Activated T-helper 1 cell treated with anti-CD3 and anti-CD28 coated beads, Interleukin-12 subunit alpha, Interleukin-12 subunit beta, Interleukin-2, Interleukin-4 antibody, amounts not matched to agents 30 ng/mL and 10 ng/mL and 1 ng/mL, durations not matched to agents 14 hours and 24 hours and 36 hours (primary cell): ENCODE results near the gene GRM7. TPM values are rescaled to one million over a fixed set of nuclear protein-coding genes. Genes with fewer than 3 reads are reported as not detected.

ENCODE experiments used
- DNase-seq: peaks from one replicate; pipeline ENCODE4 v3.0.0; 2021; ENCODE audit warnings: low spot score
- H3K27ac Mint-ChIP-seq: one replicate; pipeline ENCODE4 v1.8.0; 2021; ENCODE audit warnings: mild to moderate bottlenecking, mixed read lengths
- H3K27me3 Mint-ChIP-seq: one replicate; pipeline ENCODE4 v1.8.0; 2022; ENCODE audit warnings: mild to moderate bottlenecking, moderate library complexity, mixed read lengths; ENCODE audit not compliant: insufficient read depth
- H3K36me3 Mint-ChIP-seq: one replicate; pipeline ENCODE4 v1.8.0; 2021; ENCODE audit warnings: low read depth, mixed read lengths
- H3K4me1 Mint-ChIP-seq: one replicate; pipeline ENCODE4 v1.8.0; 2021; ENCODE audit warnings: low read depth, mixed read lengths
- H3K4me3 Mint-ChIP-seq: one replicate; pipeline ENCODE4 v1.8.0; 2021; ENCODE audit warnings: mild to moderate bottlenecking, moderate library complexity, mixed read lengths
- H3K9me3 Mint-ChIP-seq: one replicate; pipeline ENCODE4 v1.8.0; 2021; ENCODE audit warnings: mixed read lengths
- intact Hi-C: fragments of 100-400 bp; cut with micrococcal nuclease; formaldehyde crosslinking; loops from one replicate; pipeline ENCODE4 v1.15.1; 2024
- total RNA-seq: library from RNA; stranded (reverse); gene quantifications from 2 replicates; pipeline ENCODE4 v1.2.3, GENCODE V29; 2022

The GRM7 gene
- total RNA-seq, 1 donor from 2014 or later = not detected

DNA sequence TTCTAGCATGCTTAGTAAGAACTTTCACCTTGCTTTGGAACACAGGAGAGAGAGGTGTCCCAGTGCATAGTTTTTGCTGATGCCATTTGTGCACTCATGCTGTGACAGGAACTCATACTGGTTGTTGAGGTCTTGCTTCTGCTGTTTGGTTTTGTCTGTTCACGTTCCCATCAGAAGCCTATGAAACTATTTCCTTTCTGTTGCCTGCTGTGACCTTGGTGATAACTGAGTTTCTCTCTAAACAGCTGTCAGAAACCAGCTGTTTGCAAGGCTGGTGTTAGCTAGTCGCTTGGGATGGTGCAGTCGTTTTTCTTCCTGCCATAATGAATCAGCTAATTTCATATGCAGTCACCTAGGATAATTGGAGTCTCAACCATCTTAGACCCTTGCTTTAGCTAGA lies 724.1 kb downstream of the GRM7 start:
- intact Hi-C loops = no loop called here
- Mint-ChIP-seq H3K36me3 (no peaks in the 10 kb centered on the region), H3K27me3 (no peaks in the 10 kb centered on the region), H3K4me3 (no peak overlapping the region), H3K4me1 (no peaks in the 10 kb centered on the region), H3K9me3 (no peaks in the 10 kb centered on the region), H3K27ac (no peak overlapping the region)
- no peak for DNase-seq

DNA sequence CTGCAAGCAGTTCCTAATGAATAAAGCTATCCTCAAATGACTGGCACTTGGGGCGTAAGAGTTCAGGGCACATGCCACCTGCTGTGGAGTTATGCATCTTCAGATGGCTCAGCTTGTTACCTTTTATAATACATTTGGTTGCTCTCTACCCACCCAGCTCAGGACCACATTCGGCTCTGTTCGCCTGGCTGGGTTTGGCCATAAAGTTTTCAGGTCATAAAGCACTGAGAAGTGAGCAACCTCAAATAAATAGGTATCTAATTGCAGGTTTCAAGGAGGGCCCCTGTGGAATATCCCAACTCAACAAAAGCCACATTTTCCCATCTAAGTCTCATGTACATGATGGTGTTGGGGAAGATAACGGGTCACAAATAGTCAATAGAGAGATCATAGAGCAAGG lies 727.3 kb downstream of the GRM7 start:
- H3K9me3 Mint-ChIP-seq = no peaks in the 10 kb centered on the region
- no peaks in the 10 kb centered on the region for H3K27me3 Mint-ChIP-seq
- no peaks in the 10 kb centered on the region for H3K4me1 Mint-ChIP-seq
- intact Hi-C loops = no loop called here
- no peak overlapping the region for H3K4me3 Mint-ChIP-seq
- H3K27ac Mint-ChIP-seq = no peak overlapping the region
- DNase-seq = no peak
- H3K36me3 Mint-ChIP-seq = no peaks in the 10 kb centered on the region

DNA sequence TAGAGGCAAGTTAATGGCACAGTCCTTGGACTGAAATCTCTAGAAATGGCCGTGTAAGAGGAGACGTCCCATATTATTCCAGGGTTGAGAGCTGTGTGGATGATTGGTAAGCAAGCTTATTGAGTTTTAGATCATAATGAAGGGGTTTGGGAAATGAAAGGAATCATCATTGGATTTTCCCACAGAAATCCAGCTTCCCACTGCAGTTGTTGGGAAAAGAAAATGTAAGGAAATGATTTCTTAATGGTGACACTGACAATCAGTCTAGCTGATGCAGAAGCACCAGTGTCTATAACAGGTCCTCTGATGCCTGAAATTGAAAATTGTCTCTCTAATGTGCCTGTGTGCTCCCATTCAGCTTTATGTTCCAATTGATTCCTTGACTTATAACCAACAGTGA lies 728.6 kb downstream of the GRM7 start:
- Mint-ChIP-seq H3K4me3 (no peak overlapping the region), H3K27me3 (no peaks in the 10 kb centered on the region), H3K27ac (no peak overlapping the region), H3K9me3 (no peaks in the 10 kb centered on the region), H3K36me3 (no peaks in the 10 kb centered on the region), H3K4me1 (no peaks in the 10 kb centered on the region)
- DNase-seq = no peak
- intact Hi-C loops = no loop called here

DNA sequence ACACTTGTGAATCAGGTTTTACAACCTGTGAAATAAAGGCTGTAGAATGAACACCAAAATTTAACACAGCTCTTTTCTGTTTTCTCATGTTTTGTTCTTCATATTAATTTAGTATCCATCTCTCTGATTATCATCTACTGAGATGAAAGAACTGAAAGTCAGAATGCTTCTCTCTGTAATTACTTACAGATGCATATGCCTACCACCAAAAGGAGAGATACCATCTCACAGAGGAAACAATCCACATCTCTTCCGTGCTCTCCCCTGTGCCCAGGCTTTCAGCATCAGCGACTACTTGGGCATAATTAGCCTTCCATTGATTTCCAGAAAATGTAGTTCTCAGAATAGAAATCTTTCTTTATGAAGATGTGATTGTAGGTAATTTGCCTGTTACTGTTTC lies 741.4 kb downstream of the GRM7 start:
- Mint-ChIP-seq H3K27me3 (no peaks in the 10 kb centered on the region), H3K4me3 (no peak overlapping the region), H3K27ac (no peak overlapping the region), H3K9me3 (no peaks in the 10 kb centered on the region), H3K4me1 (no peaks in the 10 kb centered on the region), H3K36me3 (no peaks in the 10 kb centered on the region)
- DNase-seq = no peak
- intact Hi-C loops = no loop called here

DNA sequence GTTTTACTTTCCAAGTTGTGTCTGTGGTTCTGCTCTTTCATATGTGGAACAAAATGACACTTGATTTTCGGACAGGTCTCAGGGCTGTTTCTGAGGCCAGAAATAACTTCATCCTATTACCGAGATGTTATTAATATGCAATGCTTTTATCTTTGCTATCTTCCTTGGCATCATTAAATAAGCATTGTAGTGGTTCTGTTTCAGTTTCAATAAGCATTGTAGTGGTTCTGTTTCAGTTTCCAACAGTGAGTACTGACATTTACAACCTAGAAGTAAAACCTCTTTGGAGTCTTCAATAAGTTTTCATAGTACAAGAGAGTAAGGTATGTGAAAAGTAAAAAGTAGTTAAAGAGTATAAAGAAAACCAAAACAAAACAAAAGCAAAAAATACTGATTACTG lies 746.2 kb downstream of the GRM7 start:
- H3K36me3 Mint-ChIP-seq = no peaks in the 10 kb centered on the region
- H3K4me3 Mint-ChIP-seq = no peak overlapping the region
- intact Hi-C loops = no loop called here
- no peak overlapping the region for H3K27ac Mint-ChIP-seq
- no peaks in the 10 kb centered on the region for H3K27me3 Mint-ChIP-seq
- H3K9me3 Mint-ChIP-seq = no peaks in the 10 kb centered on the region
- H3K4me1 Mint-ChIP-seq = no peaks in the 10 kb centered on the region
- DNase-seq = no peak

DNA sequence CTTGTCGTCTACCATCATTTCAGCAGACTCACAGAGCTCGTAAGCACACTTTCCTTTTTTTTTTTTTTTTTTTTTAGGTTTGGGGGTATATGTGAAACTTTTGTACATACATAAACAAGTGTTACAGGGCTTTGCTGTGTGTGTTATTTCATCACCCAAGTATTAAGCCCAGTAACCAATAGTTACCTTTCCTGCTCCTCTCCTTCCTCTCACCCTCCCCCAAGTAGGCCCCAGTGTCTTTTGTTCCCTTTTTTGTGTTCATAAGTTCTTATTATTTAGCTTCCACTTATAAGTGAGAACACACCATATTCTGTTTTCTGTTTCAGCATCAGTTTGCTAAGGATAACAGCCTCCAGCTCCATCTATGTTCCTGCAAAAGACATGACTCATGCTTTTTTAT lies 746.8 kb downstream of the GRM7 start:
- no peak overlapping the region for H3K4me3 Mint-ChIP-seq
- intact Hi-C loops = no loop called here
- no peaks in the 10 kb centered on the region for H3K36me3 Mint-ChIP-seq
- DNase-seq = no peak
- no peak overlapping the region for H3K27ac Mint-ChIP-seq
- no peaks in the 10 kb centered on the region for H3K27me3 Mint-ChIP-seq
- no peaks in the 10 kb centered on the region for H3K4me1 Mint-ChIP-seq
- H3K9me3 Mint-ChIP-seq = no peaks in the 10 kb centered on the region

DNA sequence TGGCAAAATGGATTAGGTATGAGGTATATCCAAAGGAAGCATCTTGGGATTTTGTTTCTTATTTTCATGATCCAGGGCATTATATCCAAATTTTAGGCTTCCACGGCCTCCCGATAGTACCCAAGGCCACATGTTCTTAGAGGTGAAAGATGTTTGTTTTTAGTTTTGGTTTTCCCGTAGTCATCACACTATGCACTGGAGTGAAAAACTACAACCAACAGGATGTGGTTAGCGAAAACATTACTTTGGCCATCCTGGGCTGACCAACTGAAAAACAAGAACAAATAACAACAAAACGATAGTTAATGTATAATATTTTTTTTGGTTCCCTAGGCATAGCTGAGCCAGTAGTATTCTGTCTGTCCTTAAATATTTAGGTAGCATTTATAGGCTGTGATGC lies 749.7 kb downstream of the GRM7 start:
- DNase-seq = no peak
- Mint-ChIP-seq H3K27me3 (no peaks in the 10 kb centered on the region), H3K36me3 (no peaks in the 10 kb centered on the region), H3K27ac (no peak overlapping the region), H3K4me3 (no peak overlapping the region), H3K4me1 (no peaks in the 10 kb centered on the region), H3K9me3 (no peaks in the 10 kb centered on the region)
- intact Hi-C loops = no loop called here

DNA sequence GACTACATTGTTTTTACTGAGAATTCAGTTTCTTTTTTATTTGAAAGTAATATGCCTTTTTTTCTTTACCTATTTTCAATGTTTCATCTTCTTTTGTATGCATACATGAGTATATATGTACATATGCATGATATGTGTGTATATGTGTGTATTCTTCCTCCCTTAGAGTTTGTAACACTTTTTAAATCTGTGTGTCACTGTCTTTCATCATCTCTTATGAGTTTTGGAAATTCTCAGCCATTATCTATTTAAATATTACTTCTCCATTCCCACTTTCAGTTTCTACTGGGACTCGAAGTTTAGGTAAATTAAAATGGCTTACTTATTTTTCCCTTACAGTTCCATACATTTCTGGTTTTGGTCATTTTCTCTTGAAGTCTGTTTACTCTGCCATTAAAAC lies 754.1 kb downstream of the GRM7 start:
- intact Hi-C loops = no loop called here
- Mint-ChIP-seq H3K4me3 (no peak overlapping the region), H3K27ac (no peak overlapping the region), H3K27me3 (no peaks in the 10 kb centered on the region), H3K36me3 (no peaks in the 10 kb centered on the region), H3K9me3 (no peaks in the 10 kb centered on the region), H3K4me1 (no peaks in the 10 kb centered on the region)
- DNase-seq = no peak

DNA sequence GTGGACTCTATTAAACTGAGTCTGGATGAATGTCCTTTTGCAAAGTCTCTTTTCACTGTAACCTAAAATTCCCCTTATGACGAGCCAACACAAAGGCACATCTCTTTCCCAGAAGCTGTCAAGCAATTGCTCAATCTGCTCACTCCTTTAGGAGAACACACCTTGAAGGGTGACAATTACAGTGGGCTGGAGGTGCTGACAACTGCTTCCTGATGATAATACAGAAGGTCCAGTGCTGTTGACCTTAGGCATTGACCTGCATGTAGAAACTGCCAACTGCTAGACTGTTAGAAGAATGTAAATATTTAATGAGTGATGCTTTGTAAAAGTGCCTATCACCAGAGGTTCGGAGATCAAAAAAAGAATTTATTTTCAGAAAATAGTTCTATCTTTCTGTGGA lies 757.7 kb downstream of the GRM7 start:
- Mint-ChIP-seq H3K4me3 (no peak overlapping the region), H3K9me3 (no peaks in the 10 kb centered on the region), H3K36me3 (no peaks in the 10 kb centered on the region), H3K27ac (no peak overlapping the region), H3K27me3 (no peaks in the 10 kb centered on the region), H3K4me1 (no peaks in the 10 kb centered on the region)
- no peak for DNase-seq
- intact Hi-C loops = no loop called here

DNA sequence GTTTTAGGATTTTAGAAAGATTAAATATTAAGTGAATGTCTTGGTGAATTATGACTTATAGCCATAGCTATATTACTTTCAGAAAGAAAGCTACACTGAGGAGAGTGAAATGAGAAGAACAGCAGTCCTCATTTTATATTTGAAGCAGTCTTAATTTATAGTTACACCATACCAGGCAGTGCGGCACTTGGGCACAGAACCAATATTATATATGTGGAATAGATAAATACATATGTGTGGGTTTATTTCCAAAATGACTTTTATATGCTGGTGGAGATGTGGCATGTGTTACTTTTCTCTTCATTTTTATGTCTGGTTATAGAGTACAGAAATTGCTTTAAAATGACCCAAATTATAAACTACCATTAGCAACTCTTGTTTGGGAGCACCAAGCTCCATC lies 759.5 kb downstream of the GRM7 start:
- intact Hi-C loops = no loop called here
- no peaks in the 10 kb centered on the region for H3K9me3 Mint-ChIP-seq
- no peak for DNase-seq
- no peak overlapping the region for H3K4me3 Mint-ChIP-seq
- H3K36me3 Mint-ChIP-seq = no peaks in the 10 kb centered on the region
- no peak overlapping the region for H3K27ac Mint-ChIP-seq
- H3K27me3 Mint-ChIP-seq = no peaks in the 10 kb centered on the region
- H3K4me1 Mint-ChIP-seq = no peaks in the 10 kb centered on the region

DNA sequence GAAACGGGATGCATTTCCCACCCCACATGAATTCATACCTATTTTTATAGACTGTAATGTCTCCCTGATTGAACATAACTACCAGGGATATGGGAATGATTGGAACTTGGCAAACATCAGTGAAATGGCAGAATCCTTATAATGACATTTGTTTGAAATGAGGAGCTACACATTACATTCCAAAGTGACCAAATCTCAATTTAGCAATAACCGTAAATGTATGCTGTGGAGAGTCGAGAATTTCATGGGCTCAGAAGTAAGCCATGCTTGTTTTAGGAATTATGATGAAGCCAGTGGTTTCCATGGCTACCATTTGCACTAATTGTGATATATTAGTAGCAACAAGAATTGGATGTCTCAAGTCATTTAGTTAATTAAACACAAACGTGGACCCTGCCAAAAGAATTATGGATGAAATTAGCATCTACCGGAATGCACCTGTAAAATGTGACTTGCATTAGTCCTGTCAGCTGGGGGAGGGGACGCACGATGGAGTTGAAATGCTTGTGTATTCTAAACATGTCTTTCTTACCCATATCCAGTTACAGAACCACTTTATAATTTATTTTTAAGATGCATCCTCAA lies 760.2 kb downstream of the GRM7 start:
- no peak for DNase-seq
- Mint-ChIP-seq H3K9me3 (no peaks in the 10 kb centered on the region), H3K27me3 (no peaks in the 10 kb centered on the region), H3K36me3 (no peaks in the 10 kb centered on the region), H3K4me3 (no peak overlapping the region), H3K4me1 (no peaks in the 10 kb centered on the region), H3K27ac (no peak overlapping the region)
- intact Hi-C loops = no loop called here

DNA sequence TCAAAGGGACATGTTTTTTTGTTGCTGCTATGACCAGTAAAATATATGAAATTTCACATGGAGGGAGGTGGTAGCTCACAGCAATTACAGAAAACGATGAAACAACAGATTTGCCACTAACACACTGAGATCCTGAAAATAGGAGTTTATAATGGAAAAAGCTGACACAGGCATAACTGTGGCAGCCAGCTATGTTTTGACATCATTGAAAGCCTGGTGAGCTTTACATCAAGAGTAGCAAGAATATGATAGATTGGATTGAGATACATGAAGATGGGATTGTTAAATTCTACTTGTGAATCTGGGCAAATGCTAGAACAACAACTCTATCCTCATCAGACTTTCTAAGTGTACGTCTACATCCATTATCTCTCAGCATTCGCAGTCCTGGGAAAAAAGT lies 760.7 kb downstream of the GRM7 start:
- H3K4me3 Mint-ChIP-seq = no peak overlapping the region
- intact Hi-C loops = no loop called here
- no peaks in the 10 kb centered on the region for H3K27me3 Mint-ChIP-seq
- H3K27ac Mint-ChIP-seq = no peak overlapping the region
- no peaks in the 10 kb centered on the region for H3K4me1 Mint-ChIP-seq
- H3K9me3 Mint-ChIP-seq = no peaks in the 10 kb centered on the region
- DNase-seq = no peak
- no peaks in the 10 kb centered on the region for H3K36me3 Mint-ChIP-seq

DNA sequence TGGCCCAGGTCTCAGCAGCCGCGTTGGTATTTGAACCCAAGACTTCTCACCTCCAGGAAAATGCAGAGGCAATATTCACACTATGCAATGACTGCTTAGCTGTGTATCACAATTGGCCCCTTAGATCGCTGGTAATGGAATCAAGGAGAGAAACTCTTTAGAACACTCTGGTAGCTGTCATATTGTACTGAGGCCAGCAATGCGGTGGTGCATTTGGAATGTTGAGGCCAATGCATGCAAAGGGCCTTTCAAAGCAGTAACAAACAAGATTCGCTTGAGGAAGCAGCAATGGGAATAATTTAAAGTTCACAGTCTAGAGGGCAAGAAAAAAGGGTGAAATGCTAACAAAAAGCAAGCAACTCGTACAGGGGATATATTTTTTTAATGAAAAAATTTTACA lies 764.1 kb downstream of the GRM7 start:
- no peaks in the 10 kb centered on the region for H3K9me3 Mint-ChIP-seq
- intact Hi-C loops = no loop called here
- no peaks in the 10 kb centered on the region for H3K4me1 Mint-ChIP-seq
- H3K4me3 Mint-ChIP-seq = no peak overlapping the region
- no peak for DNase-seq
- no peaks in the 10 kb centered on the region for H3K36me3 Mint-ChIP-seq
- no peak overlapping the region for H3K27ac Mint-ChIP-seq
- H3K27me3 Mint-ChIP-seq = no peaks in the 10 kb centered on the region

DNA sequence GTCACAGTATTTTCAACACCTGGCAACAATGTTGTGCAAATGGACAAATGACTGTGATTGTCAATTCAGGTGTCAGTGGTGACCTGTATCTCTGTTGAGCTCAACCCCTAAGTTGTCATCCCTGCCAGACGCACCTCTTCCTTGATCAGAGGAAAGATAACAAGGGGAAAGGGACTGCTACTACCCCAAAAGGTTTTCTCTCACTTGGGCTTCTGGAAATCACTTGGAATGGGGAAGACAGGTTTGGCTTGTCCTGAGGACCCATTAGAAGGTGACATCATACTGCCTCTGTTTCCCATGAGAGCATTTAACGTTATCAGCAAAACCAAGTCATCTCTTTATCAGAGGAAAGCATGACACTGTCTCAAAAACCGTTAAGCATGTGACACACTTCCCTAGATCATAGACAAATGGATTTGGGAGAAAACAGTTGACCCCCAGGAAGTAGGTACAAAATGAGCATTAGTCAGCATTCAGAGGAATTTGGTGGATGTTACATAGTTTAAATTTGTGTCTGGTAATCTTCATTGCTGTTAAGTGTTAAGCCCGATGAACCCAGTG lies 769.5 kb downstream of the GRM7 start:
- Mint-ChIP-seq H3K27ac (no peak overlapping the region), H3K4me3 (no peak overlapping the region)

More for the DNA sequence above, 769.5 kb downstream of the GRM7 start:
- no peak for DNase-seq
- Mint-ChIP-seq H3K9me3 (peaks cover 6% of the 10 kb centered on the region), H3K36me3 (no peaks in the 10 kb centered on the region), H3K27me3 (no peaks in the 10 kb centered on the region), H3K4me1 (no peaks in the 10 kb centered on the region)
- intact Hi-C loops = no loop called here
